ENCODE data around the gene ILF2. TPM values are rescaled to one million over a fixed set of nuclear protein-coding genes. Genes with fewer than 3 reads are reported as not detected.

ILF2 gene
- total RNA-seq, 4 donors from 2014 or later = 43.6 to 102 (median 64.7) TPM

GRCh38 chr1:153696741-153697140 lies 25.9 kb upstream of the ILF2 start:
- Histone ChIP-seq H3K27ac (replicated peaks in 1 of 4) (peak overlapping the region; percentile 89 to 95 (median 89)), H3K27me3 (no peaks in the 10 kb centered on the region), H3K36me3 (peaks cover 0 to 6% (median 0%) of the 10 kb centered on the region in 4 donors), H3K4me3 (no peak overlapping the region), H3K9me3 (no peaks in the 10 kb centered on the region), H3K4me1 (peaks cover 33 to 38% (median 36%) of the 10 kb centered on the region in 4 donors)
- no peak for TF ChIP-seq CTCF (IDR thresholded peaks at IDR 0.05)
- no peak for TF ChIP-seq POLR2A (IDR thresholded peaks at IDR 0.05; ENCODE audit: low read depth)
- no peak for TF ChIP-seq POLR2AphosphoS5 (IDR thresholded peaks at IDR 0.05)
- no peak for TF ChIP-seq EP300 (IDR thresholded peaks at IDR 0.05)
- DNase-seq (ENCODE audit: extremely low spot score) = no peak
- intact Hi-C loops (cut with DNase I) = no loop called here
- WGBS = 86% methylated on average over 8 of the region's 8 CpGs

- H3K4me1 ChIP-seq = peaks cover 18 to 22% (median 19%) of the 10 kb centered on the region in 4 donors
- WGBS = 77% methylated on average over 3 of the region's 4 CpGs
- no peak for DNase-seq (ENCODE audit: extremely low spot score)
- H3K9me3 ChIP-seq = no peaks in the 10 kb centered on the region
- intact Hi-C loops (cut with DNase I) = no loop called here
- TF ChIP-seq POLR2A (IDR thresholded peaks at IDR 0.05; ENCODE audit: low read depth) (no peak), POLR2AphosphoS5 (IDR thresholded peaks at IDR 0.05) (no peak), CTCF (IDR thresholded peaks at IDR 0.05) (no peak), EP300 (IDR thresholded peaks at IDR 0.05) (no peak)
- no peak overlapping the region for H3K27ac ChIP-seq (replicated peaks in 1 of 4)
- H3K36me3 ChIP-seq = peaks cover 0 to 22% (median 19%) of the 10 kb centered on the region in 4 donors
- no peak overlapping the region for H3K4me3 ChIP-seq
- H3K27me3 ChIP-seq = no peaks in the 10 kb centered on the region
Observed at GRCh38 chr1:153693466-153693865, 22.7 kb upstream of the ILF2 start.

GRCh38 chr1:153688736-153689328 lies 18.0 kb upstream of the ILF2 start:
- 91% methylated on average over 18 of the region's 18 CpGs for WGBS
- intact Hi-C loops (cut with DNase I) = no loop called here
- Histone ChIP-seq H3K27ac (replicated peaks in 1 of 4) (no peak overlapping the region), H3K4me1 (peaks cover 0 to 4% (median under 1%) of the 10 kb centered on the region in 4 donors), H3K36me3 (peaks cover 0 to 63% (median 51%) of the 10 kb centered on the region in 4 donors), H3K9me3 (no peaks in the 10 kb centered on the region), H3K27me3 (no peaks in the 10 kb centered on the region), H3K4me3 (no peak overlapping the region)
- TF ChIP-seq POLR2A (IDR thresholded peaks at IDR 0.05; ENCODE audit: low read depth) (no peak), CTCF (IDR thresholded peaks at IDR 0.05) (no peak), EP300 (IDR thresholded peaks at IDR 0.05) (no peak), POLR2AphosphoS5 (IDR thresholded peaks at IDR 0.05) (no peak)
- DNase-seq (ENCODE audit: extremely low spot score) = no peak

- Histone ChIP-seq H3K4me1 (peaks cover 0 to 4% (median 2%) of the 10 kb centered on the region in 4 donors), H3K27me3 (no peaks in the 10 kb centered on the region), H3K36me3 (peaks cover 0 to 68% (median 52%) of the 10 kb centered on the region in 4 donors), H3K9me3 (no peaks in the 10 kb centered on the region), H3K4me3 (no peak overlapping the region), H3K27ac (replicated peaks in 1 of 4) (no peak overlapping the region)
- no peak for DNase-seq (ENCODE audit: extremely low spot score)
- intact Hi-C loops (cut with DNase I) = no loop called here
- 88% methylated on average over 7 of the region's 7 CpGs for WGBS
- TF ChIP-seq CTCF (IDR thresholded peaks at IDR 0.05) = no peak
- TF ChIP-seq POLR2A (IDR thresholded peaks at IDR 0.05; ENCODE audit: low read depth) = no peak
- no peak for TF ChIP-seq POLR2AphosphoS5 (IDR thresholded peaks at IDR 0.05)
- TF ChIP-seq EP300 (IDR thresholded peaks at IDR 0.05) = no peak
Observed at GRCh38 chr1:153688276-153688675, 17.5 kb upstream of the ILF2 start.

Measured in esophagus muscularis mucosa (tissue), 4 donors.